Kidney glomerular epithelial cell (primary cell): ENCODE data around the gene PORCN.
"Not testable (repeated sequence)": the region's sequence is repeated elsewhere in the genome, so short reads cannot be mapped to it uniquely, and the experiment has no call there.

Experiments used
- DNase-seq: peaks from one replicate; lab custom pipeline; 2025; lab: John Stamatoyannopoulos, UW

Gene PORCN

DNA sequence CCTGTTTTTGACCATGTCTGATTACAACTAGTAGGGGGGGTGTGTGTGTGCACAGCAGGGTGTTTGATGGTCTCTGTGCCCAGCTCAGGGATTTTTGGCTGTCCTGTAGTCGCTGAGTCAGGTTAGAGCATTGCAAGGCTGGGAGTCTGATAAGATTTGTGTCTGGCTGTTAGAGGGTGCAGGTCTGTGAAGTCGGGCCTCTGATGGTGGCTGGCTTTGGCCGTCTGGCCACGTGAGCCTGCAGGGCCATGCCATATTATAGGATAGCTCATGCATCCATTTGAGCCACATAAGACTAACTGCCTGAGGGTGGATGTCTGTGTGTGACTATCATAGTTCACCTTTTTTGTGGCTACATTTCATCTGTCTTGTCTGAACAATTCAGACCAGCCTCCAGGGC is 4.9 kb downstream of the PORCN start:
- DNase-seq: no peak

DNA sequence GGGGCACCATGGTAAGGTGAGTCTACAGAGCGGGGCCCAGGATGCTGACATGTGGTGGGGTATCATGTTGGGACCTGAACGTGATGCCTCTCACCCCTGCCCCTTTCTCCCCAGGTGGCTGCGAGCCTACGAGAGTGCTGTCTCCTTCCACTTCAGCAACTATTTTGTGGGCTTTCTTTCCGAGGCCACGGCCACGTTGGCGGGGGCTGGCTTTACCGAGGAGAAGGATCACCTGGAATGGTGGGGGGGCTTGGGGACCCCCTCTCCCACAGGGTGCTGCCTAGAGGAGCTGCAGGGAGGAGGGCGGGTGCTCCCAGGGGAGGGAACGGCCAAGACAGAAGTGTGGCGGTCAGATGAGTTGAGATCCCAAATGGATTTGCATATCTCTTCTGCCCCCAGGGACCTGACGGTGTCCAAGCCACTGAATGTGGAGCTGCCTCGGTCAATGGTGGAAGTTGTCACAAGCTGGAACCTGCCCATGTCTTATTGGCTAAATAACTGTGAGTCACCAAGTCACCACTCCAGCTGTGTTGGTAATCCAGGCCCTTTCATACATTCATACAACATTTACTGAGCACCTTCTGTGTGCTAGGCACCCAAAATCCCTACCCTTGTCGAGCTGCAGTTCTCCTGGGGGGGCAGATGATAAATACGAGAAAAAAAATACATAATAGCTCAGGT is 5.5 kb downstream of the PORCN start:
- no peak for DNase-seq

GRCh38 chrX:48514868-48515460 is 6.2 kb downstream of the PORCN start:
- DNase-seq: no peak

DNA sequence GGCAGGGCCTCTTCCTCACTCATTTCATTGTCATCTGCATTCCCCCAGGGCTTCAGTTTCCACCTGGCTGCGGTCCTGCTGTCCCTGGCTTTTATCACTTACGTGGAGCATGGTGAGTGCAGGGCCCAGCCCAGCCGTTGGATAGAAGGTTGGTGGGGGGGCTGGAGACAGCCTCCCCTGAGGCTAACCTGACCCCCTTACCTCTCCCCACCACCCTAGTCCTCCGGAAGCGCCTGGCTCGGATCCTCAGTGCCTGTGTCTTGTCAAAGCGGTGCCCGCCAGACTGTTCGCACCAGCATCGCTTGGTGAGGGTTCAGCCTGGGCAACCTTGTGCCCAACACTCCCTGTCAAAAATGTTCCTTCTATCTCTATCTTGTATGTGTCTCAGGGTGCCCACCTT is 7.0 kb downstream of the PORCN start:
- no peak for DNase-seq

DNA sequence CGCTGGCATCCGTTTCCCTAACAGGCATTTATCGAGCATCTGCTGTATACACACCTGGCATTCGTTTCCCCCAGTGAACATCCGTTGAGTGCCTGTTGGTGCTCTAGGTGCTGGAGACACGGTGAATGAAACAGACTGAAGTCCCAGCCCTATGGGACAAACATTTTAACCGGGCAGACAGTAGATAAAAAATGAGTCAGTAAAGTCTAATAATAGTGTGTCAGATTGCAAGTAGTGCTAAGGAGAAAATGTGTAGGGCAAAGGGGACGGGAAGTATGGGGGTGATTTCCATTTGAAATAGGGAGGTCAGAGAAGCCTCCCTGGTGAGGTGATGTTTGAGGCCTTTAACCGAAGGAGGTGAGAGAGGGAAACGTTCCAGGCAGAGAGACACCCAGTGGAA is 7.5 kb downstream of the PORCN start:
- no peak for DNase-seq

- DNase-seq: no peak
These were observed 8.2 kb downstream of the PORCN start for GRCh38 chrX:48516987-48517386.

DNA sequence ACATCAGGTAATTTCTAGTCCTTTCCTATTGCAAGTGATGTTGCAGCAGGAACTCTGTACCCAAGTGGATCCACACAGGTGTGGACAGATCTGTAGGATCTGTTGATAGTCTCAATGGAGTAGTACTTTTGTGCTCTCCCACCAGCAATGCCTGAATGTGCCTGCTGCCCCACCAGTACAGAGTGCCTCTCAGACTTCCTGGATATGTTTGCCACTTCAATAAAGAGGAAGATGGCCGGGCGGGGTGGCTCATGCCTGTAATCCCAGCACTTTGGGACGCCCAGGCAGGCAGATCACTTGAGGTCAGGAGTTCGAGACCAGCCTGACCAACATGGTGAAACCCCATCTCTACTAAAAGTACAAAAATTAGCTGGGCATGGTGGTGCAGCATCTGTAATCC is 10.7 kb downstream of the PORCN start:
- not testable (repeated sequence) for DNase-seq

DNA sequence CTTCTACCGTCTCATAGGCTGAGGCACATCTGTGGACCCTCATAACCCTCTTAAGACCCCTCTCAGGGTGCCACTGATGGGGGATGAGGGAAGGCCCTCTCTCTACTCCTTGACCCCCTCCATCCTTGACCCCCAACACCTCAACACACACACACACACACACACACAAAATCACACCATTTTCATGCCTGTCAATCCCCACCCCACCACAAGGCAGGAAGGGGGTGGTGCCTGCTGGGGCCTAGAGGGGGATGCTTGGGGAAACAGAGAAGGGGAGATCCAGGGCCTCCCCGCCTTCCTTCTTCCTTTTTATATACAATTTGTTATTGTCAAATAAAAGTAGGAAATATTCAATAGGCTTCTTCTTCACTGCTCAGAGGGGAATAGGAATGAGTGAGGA is 11.7 kb downstream of the PORCN start:
- no peak for DNase-seq

DNA sequence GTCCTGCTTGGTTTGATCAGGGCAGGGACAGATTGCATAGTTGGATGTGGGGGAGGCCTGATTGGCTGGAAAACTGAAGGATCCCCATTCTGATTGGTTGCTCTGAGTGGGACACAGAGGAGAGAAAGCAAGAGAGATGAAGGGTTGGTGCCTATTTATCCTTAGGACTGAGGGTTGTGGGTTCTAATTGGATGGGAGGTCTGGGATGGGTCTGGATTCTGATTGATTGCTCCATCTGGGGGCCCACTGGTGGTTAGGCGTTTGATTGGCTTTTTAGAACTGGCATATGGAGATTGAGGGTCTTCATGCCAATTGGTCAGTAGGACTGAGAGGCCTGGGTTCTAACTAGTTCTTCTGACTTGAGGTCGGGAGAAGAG is 12.2 kb downstream of the PORCN start:
- no peak for DNase-seq

GRCh38 chrX:48521353-48522243 is 12.8 kb downstream of the PORCN start, which contains the start of gene EBP:
EBP (plus strand) TSS chrX:48521808; CDS start chrX:48523772, 1,964 bp downstream.
- DNase-seq: peak; percentile 76

- DNase-seq: no peak
These were observed 13.5 kb downstream of the PORCN start for GRCh38 chrX:48522291-48522690.

DNA sequence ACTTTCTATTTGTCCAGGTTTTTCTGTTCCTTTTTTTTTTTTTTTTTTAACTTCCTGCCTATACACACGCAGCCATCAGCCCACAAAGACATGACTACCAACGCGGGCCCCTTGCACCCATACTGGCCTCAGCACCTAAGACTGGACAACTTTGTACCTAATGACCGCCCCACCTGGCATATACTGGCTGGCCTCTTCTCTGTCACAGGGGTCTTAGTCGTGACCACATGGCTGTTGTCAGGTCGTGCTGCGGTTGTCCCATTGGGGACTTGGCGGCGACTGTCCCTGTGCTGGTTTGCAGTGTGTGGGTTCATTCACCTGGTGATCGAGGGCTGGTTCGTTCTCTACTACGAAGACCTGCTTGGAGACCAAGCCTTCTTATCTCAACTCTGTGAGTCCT is 14.9 kb downstream of the PORCN start:
- DNase-seq: no peak

DNA sequence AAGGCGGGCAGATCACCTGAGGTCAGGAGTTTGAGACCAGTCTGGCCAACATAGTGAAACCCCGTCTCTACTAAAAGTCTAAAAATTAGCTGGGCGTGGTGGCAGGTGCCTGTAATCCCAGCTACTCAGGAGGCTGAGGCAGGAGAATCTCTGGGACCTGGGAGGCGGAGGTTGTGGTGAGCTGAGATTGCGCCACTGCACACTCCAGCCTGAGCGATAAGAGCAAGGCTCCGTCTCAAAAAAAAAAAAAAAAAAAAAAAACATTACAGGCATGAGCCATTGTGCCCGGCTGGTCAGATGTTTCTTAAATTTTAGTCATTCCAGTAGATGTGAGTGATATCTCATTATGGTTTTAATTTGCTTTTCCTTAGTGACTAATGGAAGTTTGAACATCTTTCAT is 17.1 kb downstream of the PORCN start:
- not testable (repeated sequence) for DNase-seq

GRCh38 chrX:48530736-48531135 is 21.9 kb downstream of the PORCN start:
- DNase-seq: no peak

- DNase-seq: no peak
These were observed 22.7 kb downstream of the PORCN start for GRCh38 chrX:48531358-48531959.

DNA sequence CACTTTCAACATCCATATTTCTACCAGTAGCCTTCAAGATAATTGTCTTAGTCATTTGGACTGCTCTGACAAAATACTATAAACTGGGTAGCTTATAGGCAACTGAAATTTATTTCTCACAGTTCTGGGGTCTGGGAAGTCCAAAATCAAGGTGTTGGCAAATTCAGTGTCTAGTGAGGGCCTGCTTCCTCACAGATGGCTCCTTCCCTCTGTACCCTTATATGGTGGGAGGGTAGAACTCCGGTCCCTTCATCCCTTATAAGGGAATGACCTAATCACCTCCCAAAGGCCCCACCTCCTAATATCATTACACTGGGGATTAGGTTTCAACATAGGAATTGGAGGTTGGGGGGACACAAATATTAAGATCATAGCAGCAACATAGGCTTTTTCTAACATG is 23.4 kb downstream of the PORCN start:
- DNase-seq: no peak

DNA sequence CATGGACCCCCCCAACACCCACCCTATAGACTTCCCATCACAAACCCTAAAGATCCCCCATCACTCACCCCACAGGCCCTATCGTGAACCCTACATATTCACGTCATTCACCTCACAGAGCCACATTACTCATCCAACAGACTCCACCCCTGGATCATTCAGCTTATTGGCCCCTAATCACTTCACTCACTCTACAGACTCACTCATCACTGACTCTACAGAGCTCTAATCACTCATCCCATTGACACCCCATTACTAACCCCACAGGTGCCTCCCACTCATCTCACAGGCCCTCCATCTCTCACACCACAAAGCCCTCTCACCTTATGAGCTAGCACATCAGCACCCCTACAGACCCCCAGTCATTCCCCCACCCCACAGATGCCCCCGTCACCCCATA is 24.4 kb downstream of the PORCN start:
- no peak for DNase-seq

GRCh38 chrX:48538641-48539344 is 30.0 kb downstream of the PORCN start:
- DNase-seq: no peak

GRCh38 chrX:48539345-48540027 is 30.7 kb downstream of the PORCN start, which contains the start of gene TBC1D25:
TBC1D25 (plus strand) TSS chrX:48539714; CDS start chrX:48539798, 84 bp downstream.
- peak; percentile 79 for DNase-seq

GRCh38 chrX:48540028-48540375 is 31.2 kb downstream of the PORCN start:
- DNase-seq: no peak

GRCh38 chrX:48540480-48540879 is 31.7 kb downstream of the PORCN start:
- no peak for DNase-seq
